ENCODE data around the gene TOR2A.
"Not testable (repeated sequence)": the region's sequence is repeated elsewhere in the genome, so short reads cannot be mapped to it uniquely, and the experiment has no call there.

Gene TOR2A

DNA sequence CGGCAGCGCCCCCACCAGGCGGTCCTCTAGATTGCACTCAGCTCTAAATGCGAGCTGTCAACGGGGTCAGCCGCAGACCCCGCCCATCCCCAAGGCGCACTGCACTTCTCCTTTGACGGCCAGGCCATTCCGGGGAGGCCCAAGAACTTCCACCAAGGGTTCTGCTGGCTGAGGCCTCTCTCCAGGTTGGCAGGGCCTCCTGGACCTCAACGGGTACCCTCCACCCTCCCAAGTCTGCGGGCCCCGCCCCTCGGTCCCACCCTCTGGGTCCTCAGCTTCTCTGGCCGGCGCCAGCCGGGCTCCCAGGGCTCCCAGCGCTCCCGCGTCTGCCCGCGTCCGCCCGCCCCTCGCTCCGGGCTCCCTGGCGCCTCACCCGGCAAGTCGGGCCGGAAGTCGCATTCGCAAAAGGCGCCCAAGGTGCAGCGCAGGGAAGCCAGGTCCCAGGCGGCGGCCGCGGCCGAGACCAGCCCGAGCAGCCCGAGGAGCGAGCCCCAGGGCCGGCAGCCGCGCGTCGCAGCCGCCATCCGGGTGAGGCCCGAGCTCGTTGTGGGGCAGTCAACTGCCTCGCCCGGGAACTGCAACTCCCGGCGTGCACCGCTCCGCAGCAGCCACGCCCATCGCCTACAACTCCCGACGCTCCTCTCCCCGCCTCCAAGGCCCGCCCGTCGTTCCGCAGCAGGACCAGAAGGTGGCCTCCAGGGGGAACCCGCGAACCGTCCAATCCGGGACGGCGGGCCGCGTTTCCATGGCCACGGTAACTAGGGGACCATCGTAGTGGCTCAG, at the start of gene TOR2A:
TOR2A (minus strand) TSS at position 548 of the 783 bp plus-strand sequence; CDS start at position 524, 24 bp downstream.
- peak; percentile 98 for DNase-seq (ENCODE audit: low spot score)

GRCh38 chr9:127783111-127784008, 48.3 kb upstream of the TOR2A start:
- no peak for DNase-seq (ENCODE audit: low spot score)

DNA sequence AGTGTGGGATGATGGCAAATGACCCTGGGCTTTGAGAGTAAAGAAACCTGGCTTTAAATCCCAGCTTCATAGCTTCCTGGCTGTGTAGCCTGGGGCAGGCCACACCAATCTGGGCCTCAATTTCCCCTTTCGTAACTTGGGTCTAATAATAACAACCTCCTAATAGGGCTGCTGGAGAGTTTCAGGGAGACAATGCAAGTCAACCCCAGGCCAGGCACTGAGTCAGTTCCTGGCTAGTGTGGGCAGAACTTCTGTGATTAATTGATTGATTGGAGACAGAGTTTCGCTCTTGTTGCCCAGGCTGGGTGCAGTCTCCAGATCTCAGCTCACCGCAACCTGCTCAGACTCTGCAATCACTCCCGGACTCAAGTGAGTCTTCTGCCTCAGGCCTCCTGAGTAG, 46.7 kb upstream of the TOR2A start:
- no peak for DNase-seq (ENCODE audit: low spot score)

DNA sequence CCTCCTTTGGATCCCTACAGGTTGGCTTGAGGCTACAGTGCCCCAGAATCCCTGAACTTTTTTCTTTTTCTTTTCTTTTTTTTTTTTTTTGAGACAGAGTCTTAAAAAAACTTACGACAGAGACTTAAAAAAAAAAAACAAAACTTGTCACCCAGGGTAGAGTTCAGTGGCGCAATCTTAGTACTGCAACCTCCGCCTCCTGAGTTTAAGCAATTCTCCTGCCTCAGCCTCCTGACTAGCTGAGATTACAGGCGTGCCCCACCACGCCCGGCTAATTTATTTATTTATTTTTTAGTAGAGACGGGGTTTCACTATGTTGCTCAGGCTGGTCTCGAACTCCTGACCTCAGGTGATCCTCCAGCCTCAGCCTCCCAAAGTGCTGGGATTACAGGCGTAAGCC, 45.8 kb upstream of the TOR2A start:
- DNase-seq (ENCODE audit: low spot score), result not testable (repeated sequence)

DNA sequence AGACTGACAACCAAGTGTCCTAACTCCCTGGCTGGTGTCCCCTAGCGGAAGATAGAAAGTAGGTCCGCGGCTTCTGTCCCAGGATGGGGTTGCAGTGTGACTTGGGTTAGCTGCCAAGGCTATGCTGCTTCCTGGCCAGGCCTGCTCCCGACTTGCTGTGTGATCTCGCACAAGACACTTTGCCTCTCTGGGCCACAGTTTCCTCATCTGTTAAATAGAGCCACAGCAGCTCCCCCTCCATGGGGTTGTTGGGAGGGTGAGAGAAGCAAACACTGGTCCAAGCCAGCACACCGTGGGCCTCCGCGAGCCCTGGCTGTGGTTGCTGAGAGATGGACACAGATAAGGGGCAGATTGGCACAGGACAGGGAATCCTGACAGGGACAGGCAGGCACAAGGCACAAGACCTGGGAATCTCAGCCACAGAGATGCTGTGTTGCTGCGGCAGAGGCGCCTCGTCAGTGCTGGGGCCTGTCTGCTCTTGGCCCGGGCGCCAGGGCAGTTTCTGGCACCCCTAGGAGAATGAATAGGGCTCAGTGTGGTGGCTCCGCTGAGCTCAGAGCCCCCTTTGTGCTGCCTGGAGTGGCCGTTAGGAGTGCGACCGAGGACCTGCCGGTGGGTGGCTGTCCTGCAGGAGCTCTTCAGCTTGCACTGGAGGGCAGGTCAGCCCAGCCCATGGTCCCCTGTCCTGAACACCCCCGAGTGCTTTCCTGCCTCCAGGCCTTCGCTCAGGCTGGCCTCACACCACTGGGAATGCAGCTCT, 45.2 kb upstream of the TOR2A start:
- no peak for DNase-seq (ENCODE audit: low spot score)

DNA sequence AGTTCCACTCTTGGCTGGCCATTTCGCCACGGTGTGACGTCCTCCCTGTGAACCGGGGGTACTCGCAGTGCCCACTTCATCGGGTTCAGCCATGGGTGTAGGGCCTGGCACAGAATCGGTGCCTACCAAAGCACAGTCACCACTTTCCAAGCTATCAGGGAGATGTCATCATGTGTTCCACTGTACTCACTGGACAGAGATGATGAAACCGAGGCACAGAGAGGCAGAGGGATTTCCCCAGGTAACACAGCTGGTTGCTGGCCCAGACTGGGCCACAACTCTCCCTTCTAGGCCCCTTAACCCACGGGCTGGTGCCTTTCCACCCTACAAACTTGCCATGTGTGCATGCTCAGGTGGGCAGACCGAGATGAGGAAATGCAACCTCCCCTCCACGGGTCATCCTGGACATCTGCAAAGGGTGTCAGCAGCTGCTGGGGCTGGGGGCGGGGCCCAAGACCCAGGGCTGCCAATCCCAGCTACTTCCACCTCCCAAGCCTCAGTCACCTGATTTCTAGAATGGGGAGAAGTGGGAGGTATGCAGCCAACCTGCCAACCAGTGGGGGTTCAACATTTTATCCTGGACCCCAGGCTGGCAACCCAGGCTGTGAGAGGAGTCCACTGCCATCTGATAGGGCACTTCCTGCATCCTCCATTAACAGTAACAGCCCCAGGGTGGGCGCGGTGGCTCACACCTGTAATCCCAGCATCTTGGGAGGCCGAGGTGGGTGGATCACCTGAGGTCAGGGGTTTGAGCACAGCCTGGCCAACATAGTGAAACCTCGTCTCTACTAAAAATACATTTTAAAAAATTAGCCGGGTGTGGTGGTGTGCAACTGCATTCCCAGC, 44.3 kb upstream of the TOR2A start:
- no peak for DNase-seq (ENCODE audit: low spot score)

DNA sequence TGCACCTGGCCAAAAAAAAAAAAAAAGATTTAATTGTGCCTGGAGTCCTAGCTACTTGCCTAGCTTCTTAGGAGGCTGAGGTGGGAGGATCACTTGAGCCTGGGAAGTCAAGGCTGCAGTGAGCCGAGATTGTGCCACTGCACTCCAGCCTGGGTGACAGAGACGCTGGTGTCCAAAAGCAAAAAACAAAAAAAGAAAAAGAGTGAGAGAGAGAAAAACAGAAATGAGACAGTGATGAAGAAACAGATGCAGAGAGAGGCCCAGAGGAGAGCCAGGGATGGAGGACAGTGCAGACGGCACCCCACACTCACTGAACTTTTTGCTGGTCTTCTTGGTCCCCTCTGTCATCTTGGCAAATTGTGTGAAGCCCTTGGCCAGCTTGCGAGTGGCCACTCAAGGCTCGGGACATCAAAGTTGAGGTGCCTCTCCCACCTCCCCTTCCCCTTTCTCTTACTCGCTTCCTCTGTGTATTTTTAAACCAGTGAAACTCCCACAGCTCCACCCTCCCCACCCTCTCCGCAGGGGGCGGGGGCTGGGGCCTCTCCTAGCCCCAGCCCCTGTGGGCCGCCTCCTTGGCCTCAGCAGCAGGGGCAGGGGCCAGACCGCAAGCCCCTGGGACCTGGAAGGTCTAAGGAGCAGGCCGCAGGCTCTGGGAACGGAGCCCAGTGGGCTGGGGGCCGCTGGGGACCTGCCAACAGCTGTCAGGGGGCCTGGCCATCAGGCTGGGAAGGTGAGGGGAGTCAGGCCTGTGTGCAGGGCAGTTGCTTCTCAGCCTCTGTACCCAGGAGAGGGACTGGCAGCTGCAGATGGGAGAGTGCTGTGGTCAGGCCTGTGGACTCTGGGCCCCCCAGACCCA, 43.4 kb upstream of the TOR2A start, which contains the start of gene SH2D3C:
SH2D3C (minus strand) TSS at position 387 of the 856 bp plus-strand sequence; CDS start at position 348, 39 bp downstream.
- DNase-seq (ENCODE audit: low spot score), result no peak

DNA sequence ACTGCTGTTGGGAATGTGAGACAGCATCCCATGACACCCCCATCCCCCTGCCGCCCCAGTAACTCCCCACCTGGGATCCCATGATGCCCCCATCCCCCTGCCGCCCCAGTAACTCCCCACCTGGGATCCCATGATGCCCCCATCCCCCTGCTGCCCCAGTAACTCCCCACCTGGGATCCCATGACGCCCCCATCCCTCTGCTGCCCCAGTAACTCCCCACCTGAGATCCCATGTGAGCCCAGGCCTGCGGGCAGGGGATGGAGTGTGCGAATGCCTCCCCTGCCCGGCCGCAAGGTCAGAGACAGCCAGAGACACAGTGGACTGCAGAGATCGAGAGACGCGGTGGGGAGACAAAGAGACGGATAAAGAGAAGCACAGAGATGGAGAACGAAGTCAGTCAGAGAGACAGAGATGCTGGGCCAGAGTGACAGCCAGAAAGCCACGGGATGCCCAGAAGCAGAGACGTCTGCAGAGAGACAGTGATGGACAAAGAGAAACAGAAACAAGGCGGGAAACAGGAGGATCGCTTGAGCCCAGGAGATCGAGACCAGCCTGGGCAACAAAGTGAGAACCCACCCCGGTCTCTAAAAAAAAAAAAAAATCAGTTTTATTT, 42.4 kb upstream of the TOR2A start:
- DNase-seq (ENCODE audit: low spot score), result no peak

DNA sequence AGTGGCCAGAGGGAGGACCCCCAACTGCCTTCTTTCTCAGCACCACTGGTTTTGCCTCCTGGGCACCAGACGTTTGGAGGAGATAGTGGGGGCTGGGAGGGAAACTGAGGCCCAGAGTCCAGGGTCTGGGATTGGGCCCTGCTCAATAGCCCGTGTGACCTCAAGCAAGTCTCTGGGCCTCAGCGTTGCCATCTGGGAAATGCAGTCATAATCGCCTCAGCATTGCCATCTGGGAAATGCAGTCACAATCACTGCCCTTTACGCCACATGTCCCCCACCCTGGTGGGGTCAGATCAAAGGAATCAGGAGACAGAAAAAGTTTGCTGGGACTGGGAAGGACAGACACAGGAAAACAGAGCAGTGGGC, 41.8 kb upstream of the TOR2A start:
- no peak for DNase-seq (ENCODE audit: low spot score)

DNA sequence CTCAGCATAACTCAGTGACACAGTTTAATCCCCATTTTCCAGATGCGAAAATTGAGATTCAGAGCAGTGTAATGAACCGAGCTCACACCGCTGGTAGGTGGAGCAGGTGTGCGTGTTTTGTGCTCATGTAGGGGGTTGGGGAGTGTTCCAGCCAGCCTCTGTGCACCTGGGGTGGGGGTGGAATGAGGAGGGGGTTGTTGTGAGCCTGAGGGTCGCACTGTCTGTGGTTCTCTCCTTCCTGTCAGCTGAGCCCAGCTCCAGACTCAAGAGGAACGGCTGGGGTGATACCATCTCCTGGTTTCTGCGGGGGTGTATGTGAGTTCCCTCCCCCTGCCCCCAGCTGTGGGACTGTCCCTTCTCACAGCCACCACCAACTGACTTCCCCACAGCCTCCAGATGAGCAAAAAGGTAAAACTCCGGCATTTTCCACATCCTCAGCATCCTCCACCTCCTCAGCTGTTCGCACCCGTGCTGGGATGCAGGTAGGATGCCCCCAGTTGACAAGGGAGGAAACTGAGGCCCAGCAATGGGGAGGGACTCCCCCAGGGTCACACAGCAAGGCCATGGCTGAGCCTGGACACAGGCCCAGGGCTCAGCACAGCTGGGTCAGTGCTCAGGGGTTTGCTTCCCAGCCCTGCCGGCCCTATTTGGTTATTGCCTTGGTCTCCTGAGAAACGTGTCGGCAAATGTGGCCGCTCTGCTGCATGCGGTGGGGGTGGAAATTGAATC, 41.3 kb upstream of the TOR2A start:
- DNase-seq (ENCODE audit: low spot score), result no peak

GRCh38 chr9:127773981-127774380, 38.9 kb upstream of the TOR2A start:
- no peak for DNase-seq (ENCODE audit: low spot score)

GRCh38 chr9:127773272-127773671, 38.2 kb upstream of the TOR2A start:
- no peak for DNase-seq (ENCODE audit: low spot score)

DNA sequence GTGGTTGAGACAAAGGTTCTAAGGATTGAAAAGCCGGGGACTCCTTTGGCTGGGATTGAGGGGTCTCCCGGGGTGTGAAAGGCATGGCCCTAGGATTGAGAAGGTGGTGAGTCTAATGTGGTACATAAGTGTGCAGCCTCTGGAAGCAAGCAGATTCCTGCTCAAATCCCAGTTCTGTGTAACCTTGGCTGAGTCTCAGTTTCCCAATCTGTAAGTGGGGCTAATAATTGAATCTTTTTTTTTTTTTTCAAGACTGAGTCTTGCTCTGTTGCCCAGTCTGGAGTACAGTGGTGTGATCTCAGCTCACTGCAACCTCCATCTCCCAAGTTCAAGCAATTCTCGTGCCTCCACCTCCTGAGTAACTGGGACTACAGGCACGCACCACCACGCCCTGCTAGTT, 37.5 kb upstream of the TOR2A start:
- no peak for DNase-seq (ENCODE audit: low spot score)

GRCh38 chr9:127771570-127772189, 36.6 kb upstream of the TOR2A start:
- no peak for DNase-seq (ENCODE audit: low spot score)

DNA sequence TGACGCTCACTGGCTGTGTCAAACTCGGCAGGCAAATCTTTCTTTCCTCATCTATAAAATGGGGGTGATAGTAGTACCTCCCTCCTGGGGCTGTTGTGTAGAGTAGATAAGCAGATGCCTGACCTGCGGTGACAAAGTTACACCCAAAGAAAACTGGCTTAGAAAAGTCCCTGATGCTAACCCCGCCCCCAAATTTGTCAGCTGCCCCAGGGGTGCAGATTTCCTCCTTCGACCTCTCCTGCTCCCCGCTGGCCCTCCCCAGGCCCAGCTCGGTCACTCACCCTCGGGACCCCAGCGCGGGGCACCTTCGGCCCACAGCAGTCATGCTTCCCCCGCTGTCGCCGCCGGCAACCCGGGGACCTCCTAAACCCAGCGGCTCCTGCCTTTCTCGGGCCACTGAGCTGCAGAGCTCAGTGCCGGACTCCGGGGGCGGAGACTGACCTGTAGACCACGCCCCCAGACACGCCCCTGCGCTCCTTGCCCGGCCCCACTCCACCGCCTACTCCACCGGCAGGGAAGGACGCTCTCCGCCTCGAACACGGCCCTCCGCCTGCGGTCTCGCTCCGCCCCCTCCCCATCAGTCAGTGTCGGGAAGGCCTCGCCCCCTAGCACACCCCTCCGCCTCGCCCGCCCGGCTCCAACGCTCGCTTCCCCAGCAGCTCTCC, 35.9 kb upstream of the TOR2A start:
- DNase-seq (ENCODE audit: low spot score), result peak; percentile 98

GRCh38 chr9:127770583-127770904, 35.5 kb upstream of the TOR2A start:
- DNase-seq (ENCODE audit: low spot score), result no peak

GRCh38 chr9:127769929-127770582, 35.0 kb upstream of the TOR2A start:
- no peak for DNase-seq (ENCODE audit: low spot score)

GRCh38 chr9:127769101-127769500, 34.0 kb upstream of the TOR2A start:
- no peak for DNase-seq (ENCODE audit: low spot score)

All from left forelimb (tissue), 1 donor.